ENCODE measurements around the gene LYZL1.

DNA sequence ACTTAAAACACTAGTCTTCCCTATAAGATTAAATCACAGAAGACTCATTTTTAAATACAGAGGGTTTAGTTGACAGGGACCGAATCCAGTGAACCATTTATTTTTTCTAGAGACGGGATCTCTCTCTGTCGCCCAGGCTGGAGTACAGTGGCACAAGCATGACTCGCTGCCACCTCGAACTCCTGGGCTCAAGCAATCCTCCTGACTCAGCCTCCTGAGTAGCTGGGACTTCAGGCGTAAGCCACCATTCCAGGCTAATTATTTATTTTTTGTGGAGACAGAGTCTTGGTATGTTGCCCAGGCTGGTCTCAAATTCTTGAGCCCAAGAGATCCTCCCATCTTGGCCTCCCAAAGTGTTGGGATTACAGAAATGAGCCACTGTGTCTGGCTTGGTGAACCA lies 20.9 kb upstream of the LYZL1 start:
- TF ChIP-seq, protein P1, sequence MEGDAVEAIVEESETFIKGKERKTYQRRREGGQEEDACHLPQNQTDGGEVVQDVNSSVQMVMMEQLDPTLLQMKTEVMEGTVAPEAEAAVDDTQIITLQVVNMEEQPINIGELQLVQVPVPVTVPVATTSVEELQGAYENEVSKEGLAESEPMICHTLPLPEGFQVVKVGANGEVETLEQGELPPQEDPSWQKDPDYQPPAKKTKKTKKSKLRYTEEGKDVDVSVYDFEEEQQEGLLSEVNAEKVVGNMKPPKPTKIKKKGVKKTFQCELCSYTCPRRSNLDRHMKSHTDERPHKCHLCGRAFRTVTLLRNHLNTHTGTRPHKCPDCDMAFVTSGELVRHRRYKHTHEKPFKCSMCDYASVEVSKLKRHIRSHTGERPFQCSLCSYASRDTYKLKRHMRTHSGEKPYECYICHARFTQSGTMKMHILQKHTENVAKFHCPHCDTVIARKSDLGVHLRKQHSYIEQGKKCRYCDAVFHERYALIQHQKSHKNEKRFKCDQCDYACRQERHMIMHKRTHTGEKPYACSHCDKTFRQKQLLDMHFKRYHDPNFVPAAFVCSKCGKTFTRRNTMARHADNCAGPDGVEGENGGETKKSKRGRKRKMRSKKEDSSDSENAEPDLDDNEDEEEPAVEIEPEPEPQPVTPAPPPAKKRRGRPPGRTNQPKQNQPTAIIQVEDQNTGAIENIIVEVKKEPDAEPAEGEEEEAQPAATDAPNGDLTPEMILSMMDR (IDR thresholded peaks at IDR 0.05) = no peak
- no peak for TF ChIP-seq POLR2A (IDR thresholded peaks at IDR 0.05)

Data from testis (tissue), 2 donors.